ENCODE results near the gene PLXNC1. TPM values are rescaled to one million over a fixed set of nuclear protein-coding genes. Genes with fewer than 3 reads are reported as not detected.
A peak's percentile ranks its signal among the peaks of the same experiment; 100 is the strongest.

PLXNC1 gene
- total and polyA plus RNA-seq, 9 of the 15 experiments (the other 6 are each of a cell fraction or from before 2014, with no cell fraction given): 0.08 to 0.87 (median 0.28) TPM

- peaks cover 30 to 34% of the 10 kb centered on the region in 2 experiments; a peak in 4 of 5 replicates for H3K27me3 ChIP-seq (ENCODE audit: control insufficient read depth in 2 of 2, insufficient read depth in 2 of 2, low read length in 2 of 2)
- in situ Hi-C loops (cut with MboI) (no loop called here), intact Hi-C loops (cut with micrococcal nuclease) (no loop called here)
- DNase-seq (ENCODE audit: extremely low read depth in 1 of 4, low spot score in 3 of 4) (no peak), FAIRE-seq (no peak), ATAC-seq (no peak)
- H3K36me3 ChIP-seq (ENCODE audit: control insufficient read depth, insufficient read depth, low read length): no peaks in the 10 kb centered on the region
- CTCF ChIA-PET (ENCODE audit: low intra/inter-chr PET ratio): no interaction called here
- POLR2A ChIA-PET: interaction anchor here (0.6 kb wide), 1 partner anchor 55 kb away, joined by 4 read pairs; no protein-coding TSS in a partner anchor
- WGBS (ENCODE audit: insufficient coverage, low coverage, missing lambda C conversion rate): 3% methylated on average over 5 of the region's 5 CpGs
- H3K9ac ChIP-seq (ENCODE audit: insufficient read depth in 1 of 2, low read depth in 2 of 2, low read length in 2 of 2): no peak overlapping the region
- BruUV-seq (replicated peaks): no TSS peak
- H3K79me2 ChIP-seq (ENCODE audit: control insufficient read depth, insufficient read depth, low read length): no peaks in the 10 kb centered on the region
- no peaks in the 10 kb centered on the region for H3K9me1 ChIP-seq (ENCODE audit: control insufficient read depth, insufficient read depth, low read length)
- H3K4me2 ChIP-seq (ENCODE audit: insufficient read depth, low read length): no peak overlapping the region
- H3K4me1 ChIP-seq (replicated peaks in 1 of 2; ENCODE audit: control insufficient read depth in 2 of 2, insufficient read depth in 2 of 2, low read length in 2 of 2): peaks cover 0 to 19% of the 10 kb centered on the region in 2 experiments; a peak in 2 of 5 replicates
- H2AFZ ChIP-seq (ENCODE audit: low read depth, low read length): no peak overlapping the region
- no peaks in the 10 kb centered on the region; the same call in 1 of the 2 replicates for H4K20me1 ChIP-seq (replicated peaks; ENCODE audit: control insufficient read depth, insufficient read depth, low read length)
- H3K27ac ChIP-seq (ENCODE audit: extremely low read depth, low read depth, low read length): no peak overlapping the region
- H3K4me3 ChIP-seq: no peak overlapping the region
- no peaks in the 10 kb centered on the region for H3K9me3 ChIP-seq (replicated peaks; ENCODE audit: control insufficient read depth, insufficient read depth, low read depth, low read length)
- TF ChIP-seq KLF13 (tag; IDR thresholded peaks at IDR 0.05; ENCODE audit: borderline replicate concordance, low read depth) (no peak), ATF3 (IDR thresholded peaks at IDR 0.05) (0 out of 2 replicates have a peak, but pooled peaks have one; percentile 21), ATF3 (CRISPR knock-in tag; conservative IDR thresholded peaks at IDR 0.05) (no peak), ZNF12 (CRISPR knock-in tag; IDR thresholded peaks at IDR 0.05) (no peak), PKNOX1 (IDR thresholded peaks at IDR 0.05) (peak; percentile 69), HNRNPK (IDR thresholded peaks at IDR 0.05; ENCODE audit: low read depth, low read length, poor library complexity, severe bottlenecking) (no peak), ZNF165 (CRISPR knock-in tag; IDR thresholded peaks at IDR 0.05; ENCODE audit: borderline replicate concordance) (no peak), ZKSCAN3 (CRISPR knock-in tag; IDR thresholded peaks at IDR 0.05) (no peak), ZNF76 (CRISPR knock-in tag; IDR thresholded peaks at IDR 0.05; ENCODE audit: borderline replicate concordance) (no peak), ZNF830 (CRISPR knock-in tag; IDR thresholded peaks at IDR 0.05) (no peak), CTCFL (IDR thresholded peaks at IDR 0.05; ENCODE audit: borderline replicate concordance, insufficient read depth, low read depth, low read length, poor library complexity, severe bottlenecking) (no peak), IRF2 (CRISPR knock-in tag; IDR thresholded peaks at IDR 0.05) (no peak), PHB (CRISPR knock-in tag; IDR thresholded peaks at IDR 0.05) (no peak), PBX2 (CRISPR knock-in tag; IDR thresholded peaks at IDR 0.05; ENCODE audit: low read depth) (no peak), PBX2 (tag; conservative IDR thresholded peaks at IDR 0.05; ENCODE audit: low read depth) (peak; percentile 83)
Observed at GRCh38 chr12:94152292-94153078, 4.1 kb downstream of the PLXNC1 start.

All from K562 (cell line).